PC-9 (cell line): Measurements from ENCODE around the gene HARS1. TPM values are rescaled to one million over a fixed set of nuclear protein-coding genes. Genes with fewer than 3 reads are reported as not detected.
"Not testable (repeated sequence)": the region's sequence is repeated elsewhere in the genome, so short reads cannot be mapped to it uniquely, and the experiment has no call there.

Experiments
- BruUV-seq: library from RNA; stranded (reverse); fragments of 400-500 nt; replicated peaks from 2 replicates; lab custom pipeline; 2021; lab: Mats Ljungman, UMichigan
- CTCF ChIA-PET: fragments of 300-600 bp; sonication (Branson Sonifier 250); formaldehyde crosslinking; loops from one replicate; lab custom pipeline; 2022; ENCODE audit warnings: antibody characterized with exemption; lab: Charles Lee
- POLR2A ChIA-PET: fragments of 300-600 bp; sonication (Branson Sonifier 250); formaldehyde crosslinking; loops from one replicate; lab custom pipeline; 2022; ENCODE audit warnings: antibody characterized with exemption; ENCODE audit not compliant: unreplicated experiment; lab: Charles Lee
- DNase-seq, 2 experiments: peaks; one replicate each; pipeline versions ENCODE4 v3.0.0 to v3.0.0-alpha.2; 2015 to 2022; ENCODE audit warnings: mixed read lengths in 1 of 2
- H2AFZ ChIP-seq: fragments of 200-600 bp; sonication (generic); 2 replicates; pipeline ENCODE4 v1.8.1; 2017; ENCODE audit warnings: antibody characterized with exemption
- H3F3A ChIP-seq: fragments of 200-600 bp; sonication (generic); 2 replicates; pipeline ENCODE4 v1.8.1; 2017; ENCODE audit warnings: antibody characterized with exemption, mild to moderate bottlenecking, low read depth; ENCODE audit not compliant: insufficient read depth
- H3K27ac ChIP-seq: fragments of 200-600 bp; sonication (generic); 2 replicates; pipeline ENCODE4 v1.6.1; 2016; ENCODE audit warnings: mixed run types
- H3K27me3 ChIP-seq: fragments of 200-600 bp; sonication (generic); 2 replicates; pipeline ENCODE4 v1.6.1; 2016; ENCODE audit warnings: low read depth, mixed run types; ENCODE audit not compliant: insufficient read depth
- H3K36me3 ChIP-seq: fragments of 200-600 bp; sonication (generic); 2 replicates; pipeline ENCODE4 v1.6.1; 2016; ENCODE audit warnings: low read depth, mixed run types
- H3K4me1 ChIP-seq: fragments of 200-600 bp; sonication (generic); replicated peaks from 2 replicates; pipeline ENCODE4 v1.6.1; 2016; ENCODE audit warnings: mixed run types; ENCODE audit not compliant: insufficient read depth
- H3K4me2 ChIP-seq: fragments of 200-600 bp; sonication (generic); 2 replicates; pipeline ENCODE4 v1.6.1; 2017; ENCODE audit warnings: mixed run types
- H3K4me3 ChIP-seq: fragments of 200-600 bp; sonication (generic); 2 replicates; pipeline ENCODE4 v1.6.1; 2016; ENCODE audit warnings: mixed run types
- H3K79me2 ChIP-seq: fragments of 200-600 bp; sonication (generic); 2 replicates; pipeline ENCODE4 v1.6.1; 2017; ENCODE audit warnings: low read depth, mixed run types
- H3K9me2 ChIP-seq: fragments of 200-600 bp; sonication (generic); 2 replicates; pipeline ENCODE4 v1.8.1; 2017; ENCODE audit warnings: mild to moderate bottlenecking; ENCODE audit not compliant: insufficient read depth
- H3K9me3 ChIP-seq: fragments of 200-600 bp; sonication (generic); 2 replicates; pipeline ENCODE4 v1.8.1; 2016; ENCODE audit warnings: low read depth; ENCODE audit not compliant: insufficient read depth
- H4K20me1 ChIP-seq: fragments of 200-600 bp; sonication (generic); 2 replicates; pipeline ENCODE4 v1.8.1; 2017; ENCODE audit not compliant: insufficient read depth
- CTCF ChIP-seq: fragments of 200-600 bp; sonication (generic); conservative IDR thresholded peaks from 2 replicates; pipeline ENCODE4 v1.6.1; 2017; ENCODE audit warnings: mixed run types, antibody characterized with exemption, mild to moderate bottlenecking, moderate library complexity
- EZH2 ChIP-seq: fragments of 200-600 bp; sonication (generic); IDR thresholded peaks from 2 replicates; pipeline ENCODE4 v1.8.0; 2017; ENCODE audit warnings: antibody characterized with exemption, low read depth
- intact Hi-C: fragments of 100-400 bp; cut with micrococcal nuclease; formaldehyde crosslinking; loops from one replicate; pipeline ENCODE4 v1.10.0; 2022; ENCODE audit not compliant: unreplicated experiment
- total RNA-seq: library from RNA; stranded (reverse); gene quantifications from 2 replicates; pipeline ENCODE4 v1.2.3, GENCODE V29; 2021

Gene HARS1
- total RNA-seq, 1 experiment from 2014 or later: 64.3 TPM

DNA sequence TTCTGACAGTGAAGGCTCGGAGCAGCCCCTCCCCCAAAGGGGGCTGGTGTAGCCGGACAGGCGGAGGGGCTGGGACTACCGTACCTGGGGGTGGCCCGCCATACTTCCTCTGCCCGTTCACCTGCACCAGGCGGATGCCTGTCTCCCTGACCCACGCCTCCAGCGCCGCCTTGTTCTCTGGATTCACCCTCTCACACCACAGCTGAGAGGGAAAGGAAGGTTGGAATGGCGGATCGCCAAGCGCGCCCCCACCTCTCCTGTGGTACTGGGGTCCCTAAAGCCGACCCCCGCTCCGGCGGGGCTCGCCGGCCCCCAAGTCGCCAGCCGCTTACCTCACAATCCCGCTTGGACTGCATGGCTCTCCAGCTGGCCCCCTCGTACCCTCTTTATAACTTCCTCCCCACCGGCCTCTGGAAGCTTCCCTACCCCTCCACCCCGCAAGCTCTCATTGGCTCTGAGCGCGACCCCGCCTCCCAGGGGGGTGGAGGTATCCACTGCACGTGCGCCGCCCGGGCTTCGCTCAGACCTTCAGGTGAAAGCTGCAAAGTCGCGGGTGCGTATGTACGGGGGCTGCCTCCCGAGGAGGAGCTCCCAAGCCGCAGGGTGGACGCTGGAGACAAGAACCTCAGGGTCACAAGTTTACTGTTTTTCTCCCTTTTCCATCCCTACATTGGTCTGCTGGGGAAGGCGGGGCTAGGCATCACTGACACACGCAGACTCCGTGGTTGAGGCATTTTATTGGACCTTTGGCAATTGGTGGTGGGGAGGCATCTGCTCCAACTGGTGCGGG is 17.8 kb downstream of the HARS1 start, which contains the start of gene DND1:
TSS of gene DND1 (minus strand) at position 390 of the 790 bp plus-strand sequence. CDS start at position 356, 34 bp downstream.
- Histone ChIP-seq H2AFZ (no peak within 1 kb of the TSS), H3K9me3 (no peaks in the 10 kb centered on the region), H3K9me2 (no peaks in the 10 kb centered on the region), H3K4me1 (no peaks in the 10 kb centered on the region), H3K27me3 (no peaks in the 10 kb centered on the region), H3K4me3 (no peak within 1 kb of the TSS), H3K79me2 (no peaks in the 10 kb centered on the region), H4K20me1 (no peaks in the 10 kb centered on the region), H3F3A (peaks cover 3% of the 10 kb centered on the region; the same call in 1 of the 2 replicates), H3K4me2 (no peak within 1 kb of the TSS), H3K36me3 (peaks cover 16% of the 10 kb centered on the region; the same call in 1 of the 2 replicates), H3K27ac (no peak within 1 kb of the TSS)
- DNase-seq: no peak
- POLR2A ChIA-PET: no interaction called here
- TF ChIP-seq EZH2 (no peak), CTCF (no peak)
- CTCF ChIA-PET: no interaction called here
- BruUV-seq: no TSS peak
- intact Hi-C loops: no loop called here

DNA sequence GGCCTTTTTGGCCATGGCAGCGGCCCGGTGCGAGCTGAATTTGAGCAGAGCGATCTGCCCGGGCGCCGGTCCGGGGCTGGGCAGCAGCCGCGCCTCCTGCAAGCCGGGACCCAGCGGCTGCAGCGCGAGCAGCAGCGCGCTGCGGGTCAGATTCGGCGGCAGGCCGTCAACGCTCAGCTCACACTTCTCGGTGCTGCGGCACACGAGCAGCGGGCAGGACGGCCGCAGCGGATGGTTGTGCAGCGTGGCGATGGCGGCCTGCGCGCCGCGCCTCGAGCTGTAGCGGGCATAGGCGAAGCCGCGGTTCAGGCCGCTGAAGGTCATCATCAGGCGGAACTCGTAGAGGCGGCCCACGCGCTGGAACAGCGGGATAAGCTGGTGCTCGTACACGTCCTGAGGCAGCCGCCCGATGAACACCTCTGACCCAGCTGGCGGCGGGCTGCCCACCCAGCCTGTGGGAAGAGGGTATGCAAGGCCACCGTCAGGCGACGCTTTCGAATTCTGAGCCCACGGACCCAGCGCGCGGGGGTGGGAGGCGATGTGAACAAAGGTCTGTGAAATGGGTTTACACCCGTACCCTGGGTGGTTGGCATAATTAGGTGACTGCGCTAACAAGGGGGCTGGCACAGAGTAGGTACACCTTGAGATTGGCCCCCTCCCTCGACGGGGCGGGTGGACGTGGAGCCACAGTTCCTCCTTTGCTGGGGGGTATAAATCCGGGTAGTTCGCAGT is 18.5 kb downstream of the HARS1 start:
- TF ChIP-seq CTCF (no peak), EZH2 (no peak)
- no peak for DNase-seq
- ChIA-PET CTCF (no interaction called here), POLR2A (no interaction called here)
- H3K9me2 ChIP-seq: no peaks in the 10 kb centered on the region
- BruUV-seq: no TSS peak
- no peak overlapping the region for H2AFZ ChIP-seq
- H3K27ac ChIP-seq: no peak overlapping the region
- no peak overlapping the region for H3K4me3 ChIP-seq
- no peak overlapping the region for H3K4me2 ChIP-seq
- H3K4me1 ChIP-seq: no peaks in the 10 kb centered on the region
- intact Hi-C loops: no loop called here
- no peaks in the 10 kb centered on the region for H3K27me3 ChIP-seq
- no peaks in the 10 kb centered on the region for H3K9me3 ChIP-seq
- H3F3A ChIP-seq: peaks cover 3% of the 10 kb centered on the region; the same call in 1 of the 2 replicates
- H3K79me2 ChIP-seq: peaks cover 3% of the 10 kb centered on the region
- peaks cover 23% of the 10 kb centered on the region; the same call in 1 of the 2 replicates for H3K36me3 ChIP-seq
- no peaks in the 10 kb centered on the region for H4K20me1 ChIP-seq

DNA sequence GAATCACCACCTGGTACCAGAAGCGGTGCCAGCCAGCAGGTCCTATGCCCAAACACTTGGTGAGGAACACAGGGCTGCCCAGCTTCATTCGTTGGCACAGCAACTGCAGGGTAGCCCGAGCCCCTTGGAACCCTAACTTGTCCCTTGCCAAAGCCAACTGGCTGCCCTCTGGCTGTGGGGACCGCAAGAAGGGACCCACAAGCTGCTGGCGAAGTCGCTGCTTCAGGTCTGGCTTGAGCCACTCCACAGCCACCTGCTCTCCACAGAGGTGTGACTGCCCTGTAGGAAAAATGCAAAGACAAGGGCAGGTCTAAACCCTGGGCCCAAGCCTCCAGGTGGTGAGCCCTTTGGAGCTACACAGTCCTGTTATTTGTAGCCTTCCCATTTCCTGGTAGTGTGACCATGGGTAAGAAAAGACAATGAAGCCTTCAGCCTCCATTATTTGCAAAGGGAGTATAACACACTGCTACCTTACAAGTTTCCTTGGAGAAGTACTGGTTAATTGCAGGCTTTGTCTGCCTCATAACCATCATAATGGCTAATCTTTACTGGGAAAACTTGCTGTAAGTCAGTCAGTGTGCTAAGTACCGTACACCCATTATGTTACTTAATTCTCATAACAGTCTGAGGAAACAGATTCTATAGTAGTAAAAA is 19.6 kb downstream of the HARS1 start:
- H4K20me1 ChIP-seq: no peaks in the 10 kb centered on the region
- H3K79me2 ChIP-seq: peaks cover 13% of the 10 kb centered on the region
- H3K27ac ChIP-seq: no peak overlapping the region
- H3K9me3 ChIP-seq: no peaks in the 10 kb centered on the region
- no peak overlapping the region for H3K4me2 ChIP-seq
- intact Hi-C loops: no loop called here
- TF ChIP-seq CTCF (no peak), EZH2 (no peak)
- no peak overlapping the region for H2AFZ ChIP-seq
- DNase-seq: no peak
- H3K27me3 ChIP-seq: no peaks in the 10 kb centered on the region
- ChIA-PET POLR2A (no interaction called here), CTCF (no interaction called here)
- H3K4me3 ChIP-seq: no peak overlapping the region
- H3K36me3 ChIP-seq: peaks cover 25% of the 10 kb centered on the region; the same call in 1 of the 2 replicates
- H3K9me2 ChIP-seq: no peaks in the 10 kb centered on the region
- BruUV-seq: no TSS peak
- peaks cover 4% of the 10 kb centered on the region; the same call in 1 of the 2 replicates for H3K4me1 ChIP-seq
- H3F3A ChIP-seq: peaks cover 3% of the 10 kb centered on the region; the same call in 1 of the 2 replicates

DNA sequence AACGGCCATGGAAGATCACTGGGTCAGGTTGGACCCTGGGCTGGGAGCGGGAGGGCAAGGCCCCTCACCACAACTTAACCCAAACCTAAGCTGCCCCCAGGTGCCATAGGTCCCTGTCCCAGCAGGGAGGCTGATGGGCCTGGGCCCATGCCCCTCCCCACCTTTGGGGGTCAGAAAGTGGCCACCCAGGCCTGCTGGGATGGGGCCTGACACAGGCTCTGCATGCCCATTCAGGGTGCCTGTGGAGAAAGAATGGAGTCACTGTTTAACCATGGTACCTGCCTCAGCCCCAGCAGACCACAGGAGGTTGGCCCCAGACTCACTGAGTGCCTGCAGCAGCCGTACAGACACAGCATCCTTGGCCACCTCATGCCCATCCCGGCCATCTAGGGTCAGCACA is 20.1 kb downstream of the HARS1 start:
- POLR2A ChIA-PET: not testable (repeated sequence)

More for the DNA sequence above, 20.1 kb downstream of the HARS1 start:
- H2AFZ ChIP-seq, H4K20me1 ChIP-seq, intact Hi-C loops, DNase-seq, H3K27ac ChIP-seq, CTCF ChIA-PET, H3F3A ChIP-seq, H3K4me1 ChIP-seq, H3K9me2 ChIP-seq, H3K4me2 ChIP-seq, H3K4me3 ChIP-seq, BruUV-seq, H3K9me3 ChIP-seq, H3K27me3 ChIP-seq: not testable (repeated sequence)
- Histone ChIP-seq H3K36me3 (peaks cover 25% of the 10 kb centered on the region; the same call in 1 of the 2 replicates), H3K79me2 (peaks cover 19% of the 10 kb centered on the region)
